KG1 (cell line): ENCODE results near the gene RABAC1.

Source experiments
- DNase-seq: peaks from one replicate; lab custom pipeline; 2025; lab: John Stamatoyannopoulos, UW

The RABAC1 gene

GRCh38 chr19:41988947-41989346, 29.8 kb upstream of the RABAC1 start:
- no peak for DNase-seq

DNA sequence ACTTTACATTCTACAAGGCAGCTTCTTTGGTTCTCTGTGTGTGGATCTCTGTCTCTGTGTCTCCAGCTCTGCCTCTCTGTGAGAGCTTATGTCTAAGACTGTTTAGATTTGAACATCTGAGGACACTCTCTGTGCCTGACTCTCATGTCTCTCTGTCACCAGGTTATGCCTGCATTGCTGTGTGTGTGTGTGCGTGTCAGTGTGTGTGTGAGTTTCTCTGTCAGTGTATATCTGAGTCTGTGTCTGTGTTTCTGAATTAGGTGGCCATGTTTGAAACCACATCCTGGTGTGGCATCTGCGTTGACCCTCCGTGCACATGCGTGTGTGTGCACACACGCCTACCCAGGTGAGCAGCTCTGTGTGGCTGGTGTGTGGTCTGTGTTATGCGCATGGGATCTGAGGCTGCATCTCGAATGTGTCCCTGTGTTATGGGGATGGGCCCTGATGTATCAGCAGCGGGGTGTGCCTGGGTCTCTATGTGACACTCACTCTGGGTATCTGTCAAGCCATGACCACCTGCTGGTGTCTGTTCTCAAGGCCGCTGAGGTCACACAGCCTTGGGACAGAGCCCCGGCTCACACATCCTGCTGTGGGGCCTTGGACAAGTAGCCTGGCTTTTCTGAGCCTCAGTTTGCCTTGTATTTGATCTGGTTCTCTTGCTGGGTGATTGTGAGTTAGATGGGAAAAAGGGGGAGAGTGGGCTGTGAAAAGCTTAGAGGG, 28.2 kb upstream of the RABAC1 start:
- DNase-seq: no peak

- no peak for DNase-seq
Measured at GRCh38 chr19:41984961-41985360, 25.8 kb upstream of the RABAC1 start.

GRCh38 chr19:41981724-41982123, 22.6 kb upstream of the RABAC1 start:
- no peak for DNase-seq

DNA sequence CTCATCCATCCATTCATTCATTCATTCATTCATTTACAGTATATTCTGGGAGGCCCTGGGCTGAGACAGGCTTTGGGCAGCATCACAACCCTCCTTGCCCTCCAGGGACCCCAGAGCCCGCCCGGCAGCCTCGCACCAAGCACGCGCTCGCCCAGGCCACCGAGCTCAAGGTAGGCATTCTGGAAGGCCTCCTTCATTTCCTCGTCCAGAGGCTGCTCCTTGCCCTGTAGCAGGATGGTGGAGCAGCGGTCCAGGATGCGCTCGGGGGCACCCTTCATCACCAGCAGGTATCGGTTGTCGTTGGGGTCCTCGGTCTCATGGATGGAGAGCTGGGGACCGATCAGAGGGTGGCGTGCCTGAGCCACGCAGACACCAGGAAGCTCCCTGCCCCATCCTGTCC, 19.3 kb upstream of the RABAC1 start:
- DNase-seq: no peak

DNA sequence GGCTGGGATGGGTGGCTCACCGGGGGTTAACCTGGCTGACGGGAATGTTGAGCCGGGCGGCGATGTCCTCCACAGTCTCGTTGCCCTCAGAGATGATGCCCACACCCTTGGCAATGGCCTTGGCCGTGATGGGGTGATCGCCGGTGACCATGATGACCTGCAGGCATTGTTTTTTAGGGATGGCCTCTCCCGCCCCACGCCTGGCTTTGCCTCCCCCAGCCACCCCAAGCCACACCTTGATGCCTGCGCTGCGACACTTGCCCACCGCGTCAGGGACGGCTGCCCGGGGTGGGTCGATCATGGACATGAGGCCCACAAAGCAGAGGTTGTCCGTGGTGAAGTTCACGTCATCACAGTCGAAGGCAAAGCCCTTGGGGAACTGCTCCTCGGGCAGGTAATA, 18.8 kb upstream of the RABAC1 start:
- no peak for DNase-seq

DNA sequence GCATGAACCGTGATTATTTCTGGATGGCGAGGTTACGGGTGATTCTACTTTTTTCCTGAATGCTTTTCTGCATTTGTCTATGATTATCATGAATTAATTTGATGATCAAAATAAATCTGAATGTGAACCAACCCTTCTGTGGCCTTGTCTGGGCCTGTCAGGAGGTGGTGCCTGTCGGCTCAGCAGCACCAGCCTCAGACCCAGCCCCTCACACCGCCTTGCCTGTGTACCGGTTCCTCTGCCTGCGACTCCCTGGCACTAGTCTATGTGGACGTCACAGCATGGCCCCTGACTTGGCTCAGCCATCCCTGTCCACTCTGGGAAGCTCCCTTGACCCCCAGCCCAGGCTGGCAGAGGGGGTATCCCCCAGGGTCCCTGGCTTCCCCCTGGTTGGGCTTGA, 15.5 kb upstream of the RABAC1 start:
- DNase-seq: no peak

DNA sequence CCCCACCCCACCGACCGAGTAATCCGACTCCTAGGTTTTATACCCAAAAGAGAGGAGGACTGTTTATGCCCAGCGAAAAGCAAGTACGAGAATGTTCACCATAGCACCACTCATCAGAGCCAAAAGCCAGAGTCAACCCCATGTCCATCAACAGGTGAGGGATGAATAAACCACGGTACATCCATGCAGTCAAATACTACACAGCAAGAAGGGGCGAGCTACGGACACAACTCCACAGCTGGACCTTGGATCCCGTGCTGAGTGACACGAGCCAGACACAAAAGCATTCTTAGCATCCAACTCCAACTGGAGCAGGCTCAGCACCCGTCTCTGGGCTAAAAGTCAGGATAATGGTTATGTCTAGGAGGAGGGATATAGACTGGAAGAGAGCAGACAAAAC, 12.2 kb upstream of the RABAC1 start:
- no peak for DNase-seq

DNA sequence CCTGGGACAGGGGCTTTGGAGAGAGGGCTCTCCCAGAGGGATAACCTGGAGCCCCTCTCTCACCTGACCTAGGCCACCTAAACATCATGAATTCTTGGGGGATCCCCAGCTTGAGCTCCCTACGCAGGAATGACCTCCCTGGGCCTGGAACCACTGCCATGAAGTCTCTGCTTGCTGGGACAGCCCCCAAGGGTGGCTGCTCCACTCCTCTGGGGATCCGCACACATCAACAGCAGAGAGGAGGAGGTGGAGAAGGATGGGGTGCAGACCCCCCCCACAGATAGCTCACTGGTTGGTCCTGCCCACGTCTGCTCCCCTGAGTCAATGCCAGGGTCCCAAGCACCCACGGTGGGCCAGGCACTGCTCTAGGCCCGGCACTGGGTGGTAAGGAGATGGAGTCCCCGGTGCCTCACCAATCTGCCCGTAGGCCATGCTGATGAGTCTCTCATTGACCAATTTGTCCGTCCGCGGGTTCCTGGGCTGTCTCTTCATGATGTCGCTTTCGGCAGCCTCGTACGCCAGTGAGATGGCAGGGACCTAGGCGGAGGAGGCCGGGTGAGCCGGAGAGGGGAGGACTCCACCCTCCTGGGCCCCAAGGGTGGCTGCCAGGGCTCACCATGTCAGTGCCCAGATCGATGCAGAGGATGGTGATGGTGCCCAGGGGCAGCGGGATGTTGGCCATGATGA, 10.8 kb upstream of the RABAC1 start:
- DNase-seq: no peak

DNA sequence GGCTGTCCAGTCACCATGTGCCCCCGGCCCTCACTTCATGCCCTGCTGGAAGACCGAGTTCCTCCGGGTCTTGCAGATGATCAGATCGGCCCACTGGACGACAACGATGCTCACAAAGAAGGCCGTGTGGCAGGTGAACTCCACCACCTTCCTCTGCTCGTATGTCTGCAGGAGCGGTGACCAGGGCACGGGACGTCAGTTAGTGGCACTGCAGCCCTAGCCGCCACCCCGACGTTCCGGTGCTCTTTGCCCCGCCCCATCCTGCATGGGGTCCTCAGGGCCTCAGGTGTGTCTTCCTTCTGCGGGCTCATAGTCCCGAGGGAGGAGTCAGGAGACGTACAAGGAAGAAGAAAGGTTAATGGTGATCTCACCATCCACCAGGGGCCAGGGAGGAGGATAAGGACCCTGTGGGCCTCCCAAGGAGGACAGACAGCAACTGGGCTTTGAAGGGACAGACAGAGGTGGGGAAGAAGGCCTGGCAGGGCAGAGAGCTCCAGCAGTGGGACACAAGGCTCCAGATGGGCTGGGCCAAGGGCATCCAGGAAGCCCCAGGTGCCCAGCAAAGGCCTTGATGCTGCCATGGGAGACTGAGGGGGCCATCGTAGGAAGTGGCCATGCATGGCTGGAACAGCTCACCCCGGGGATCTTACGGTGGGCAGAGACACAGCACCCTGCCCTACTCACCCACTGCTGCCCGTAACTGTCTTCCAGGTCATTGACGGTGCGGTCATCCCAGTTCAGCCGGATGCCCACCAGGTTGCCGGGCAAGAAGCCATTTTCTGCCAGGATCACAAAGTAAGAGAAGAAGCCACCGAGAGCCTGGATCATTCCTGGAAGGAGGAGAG, 9.9 kb upstream of the RABAC1 start:
- DNase-seq: no peak

DNA sequence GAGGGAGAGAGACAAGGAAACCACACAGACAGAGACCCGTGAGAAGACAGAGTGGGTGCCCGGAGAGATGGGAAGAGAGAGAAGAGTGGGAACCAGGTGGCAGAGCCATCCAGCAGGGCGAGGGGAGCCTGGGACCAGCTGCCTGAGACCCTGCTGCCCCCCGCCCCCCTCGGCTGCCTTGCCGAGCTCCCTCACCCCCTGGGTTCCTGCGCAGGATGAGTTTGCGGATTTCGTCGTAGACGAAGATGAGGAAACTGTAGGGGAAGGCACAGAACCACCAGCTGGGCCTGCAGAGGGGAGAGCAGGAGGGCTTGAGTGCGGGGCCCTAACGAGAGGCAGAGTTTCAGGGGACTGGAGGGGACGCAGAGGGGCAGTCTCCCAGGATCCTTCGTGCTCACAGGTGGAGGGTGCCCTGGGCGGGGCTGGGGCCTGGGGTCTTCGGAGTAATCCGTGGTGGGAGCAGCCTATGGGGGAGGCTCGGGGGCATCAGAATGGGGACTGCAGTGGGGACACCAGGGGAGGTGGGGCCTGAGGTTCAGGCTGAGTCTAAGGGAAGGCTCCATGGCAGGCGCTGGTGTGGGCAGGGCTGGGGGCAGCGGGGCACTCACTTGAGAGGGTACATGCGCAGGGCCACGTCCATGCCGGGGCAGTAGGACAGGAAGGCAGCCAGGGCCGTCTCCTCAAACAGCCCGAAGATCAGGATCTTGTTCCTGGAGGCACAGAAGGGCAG, 8.1 kb upstream of the RABAC1 start:
- DNase-seq: no peak

GRCh38 chr19:41965106-41965505, 6.0 kb upstream of the RABAC1 start:
- no peak for DNase-seq

- DNase-seq: no peak
Measured at GRCh38 chr19:41960973-41961372, 1.9 kb upstream of the RABAC1 start.

DNA sequence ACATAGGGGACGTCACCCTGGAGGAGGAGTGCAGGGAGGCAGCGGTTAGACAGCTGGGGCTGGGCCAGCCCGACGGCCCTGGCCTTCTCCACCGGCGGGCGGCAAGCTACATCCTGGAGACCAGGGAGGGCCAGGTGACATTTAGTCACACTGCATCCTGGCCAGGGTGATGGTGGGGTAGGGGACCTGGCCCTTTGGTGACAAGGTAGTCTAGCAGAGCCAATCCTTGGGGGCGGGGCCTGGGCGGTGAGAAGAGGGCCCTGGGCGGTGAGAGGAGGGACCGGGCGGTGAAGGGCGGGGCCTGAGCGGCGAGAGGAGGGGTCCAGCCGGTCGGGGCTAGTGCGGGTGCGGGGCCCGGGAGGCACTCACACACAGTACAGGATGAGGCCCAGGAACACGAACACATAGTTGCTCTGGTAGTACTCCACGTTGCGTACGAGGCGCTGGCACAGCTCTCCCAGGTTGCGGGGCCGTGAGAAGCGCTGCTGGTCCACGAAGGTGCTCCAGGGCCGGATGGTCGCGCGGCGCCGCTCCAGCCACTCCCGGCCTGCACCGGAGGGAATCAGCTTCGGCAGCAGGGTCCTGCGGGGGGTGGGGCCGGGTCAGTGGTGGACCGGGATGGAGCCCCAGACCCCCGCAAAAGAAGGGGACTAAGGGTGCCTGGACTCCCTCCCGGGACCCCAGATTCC, 610 bp downstream of the RABAC1 start:
- no peak for DNase-seq

DNA sequence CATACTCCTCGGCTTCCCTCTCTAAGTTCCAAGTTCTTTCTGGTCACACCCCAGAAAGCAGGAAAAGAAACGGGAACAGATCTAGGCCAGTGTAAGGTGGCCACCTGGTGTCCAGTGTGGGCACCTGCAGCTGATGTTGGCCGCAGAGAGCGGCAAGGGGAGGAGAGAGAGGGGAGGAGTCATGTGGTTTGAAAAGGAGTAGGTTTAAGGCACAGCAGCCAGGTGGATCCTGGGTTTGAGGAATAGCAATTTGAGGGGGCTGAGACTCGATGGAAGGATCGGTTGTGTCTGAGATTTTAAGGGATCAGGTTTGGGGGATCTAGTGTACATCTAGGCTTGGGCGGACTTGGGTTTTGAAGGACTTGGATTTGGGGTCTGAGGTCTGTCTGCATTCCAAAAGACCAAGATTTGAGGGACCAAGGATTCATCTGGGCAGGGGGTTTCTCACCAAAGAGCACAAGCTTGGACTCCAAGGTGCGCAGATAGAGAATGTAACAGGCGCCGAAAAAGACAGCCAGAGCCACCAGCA, 1.2 kb downstream of the RABAC1 start:
- no peak for DNase-seq

GRCh38 chr19:41957161-41957837, 1.8 kb downstream of the RABAC1 start:
- no peak for DNase-seq

DNA sequence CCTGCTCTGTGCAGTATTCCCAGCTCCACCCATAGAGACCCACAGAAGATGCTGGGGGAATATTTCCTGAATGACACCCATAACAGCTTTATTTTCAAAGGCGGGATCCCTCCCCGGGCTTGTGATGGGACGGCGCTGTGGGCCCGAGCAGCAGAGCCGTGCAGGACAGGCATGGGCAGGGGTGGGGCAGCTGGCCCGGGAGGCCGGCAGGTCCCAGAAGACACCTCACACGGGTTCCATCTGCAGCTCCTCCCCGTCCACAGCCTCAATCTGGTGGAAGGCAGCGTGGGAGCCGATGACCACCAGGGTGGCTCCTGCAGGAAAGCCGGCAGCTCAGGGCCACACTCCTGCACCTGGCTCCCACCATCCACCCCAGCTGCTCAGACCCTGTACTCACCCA, 2.5 kb downstream of the RABAC1 start:
- DNase-seq: no peak

DNA sequence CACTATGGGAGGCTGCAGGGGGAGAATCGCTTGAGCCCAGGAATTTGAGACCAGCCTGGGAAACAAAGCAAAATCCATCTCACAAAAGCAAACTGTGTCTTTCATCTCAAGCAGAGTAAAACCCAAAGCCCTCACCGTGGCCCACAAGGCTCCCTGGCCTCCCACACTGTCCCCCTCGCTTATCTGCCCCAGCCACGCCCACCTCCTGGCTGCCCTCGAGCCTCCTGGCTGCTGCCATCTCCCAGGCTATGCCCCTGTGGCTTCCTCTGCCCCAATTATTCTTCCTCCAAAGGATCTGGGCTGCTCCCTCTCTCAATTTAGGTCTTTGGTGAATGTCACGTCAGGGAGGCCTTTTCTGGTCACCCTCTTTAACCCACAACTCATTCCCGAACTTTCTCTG, 3.6 kb downstream of the RABAC1 start:
- DNase-seq: no peak

DNA sequence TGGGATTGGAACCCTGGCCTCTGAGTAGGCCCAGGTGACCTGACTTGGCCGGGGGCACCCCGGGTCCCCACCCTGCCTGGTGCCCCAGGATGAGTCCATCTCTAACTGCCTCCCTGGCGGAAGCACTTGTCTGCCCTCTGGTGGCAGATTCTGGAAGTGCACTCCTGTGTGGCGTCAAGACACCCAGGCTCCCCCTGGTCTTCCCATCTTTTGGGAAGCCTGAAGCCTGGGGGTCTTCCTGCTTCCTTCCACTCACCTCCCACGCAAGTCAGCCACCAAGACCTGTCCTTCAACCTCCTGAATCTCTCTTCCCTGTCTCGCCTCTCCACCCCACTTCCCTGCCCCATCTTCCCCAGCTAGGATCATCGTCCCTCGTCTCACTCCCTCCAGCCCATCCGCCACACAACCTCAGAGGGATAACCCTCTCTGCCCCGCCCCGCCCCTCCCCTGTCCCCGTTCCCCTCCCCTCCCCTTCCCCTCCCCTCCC, 7.4 kb downstream of the RABAC1 start:
- DNase-seq: peak; percentile 54

DNA sequence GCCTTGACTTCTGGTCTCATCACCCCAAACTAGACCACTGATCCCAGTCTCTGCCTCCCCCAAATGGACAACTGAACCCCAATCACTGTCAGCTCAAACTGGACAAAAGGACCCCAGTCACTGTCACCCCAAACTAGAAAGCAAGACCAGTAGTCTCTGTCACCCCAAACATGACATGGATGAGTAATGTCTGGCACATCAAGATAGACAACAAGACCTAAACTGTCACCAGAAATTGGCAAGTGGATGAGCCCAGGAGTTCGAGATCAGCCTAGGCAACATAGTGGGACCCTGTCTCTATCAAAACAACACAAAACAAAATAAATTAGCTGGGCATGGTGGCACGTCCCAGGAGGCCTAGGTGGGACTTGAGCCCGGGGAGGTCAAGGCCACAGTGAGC, 12.0 kb downstream of the RABAC1 start:
- DNase-seq: no peak
